ENCODE results near the gene ITPR2. TPM values are rescaled to one million over a fixed set of nuclear protein-coding genes. Genes with fewer than 3 reads are reported as not detected.

Gene ITPR2
- polyA plus RNA-seq, 2 of the 4 experiments (the other 2 are of a cell fraction), result 3.1 to 8.1 TPM

DNA sequence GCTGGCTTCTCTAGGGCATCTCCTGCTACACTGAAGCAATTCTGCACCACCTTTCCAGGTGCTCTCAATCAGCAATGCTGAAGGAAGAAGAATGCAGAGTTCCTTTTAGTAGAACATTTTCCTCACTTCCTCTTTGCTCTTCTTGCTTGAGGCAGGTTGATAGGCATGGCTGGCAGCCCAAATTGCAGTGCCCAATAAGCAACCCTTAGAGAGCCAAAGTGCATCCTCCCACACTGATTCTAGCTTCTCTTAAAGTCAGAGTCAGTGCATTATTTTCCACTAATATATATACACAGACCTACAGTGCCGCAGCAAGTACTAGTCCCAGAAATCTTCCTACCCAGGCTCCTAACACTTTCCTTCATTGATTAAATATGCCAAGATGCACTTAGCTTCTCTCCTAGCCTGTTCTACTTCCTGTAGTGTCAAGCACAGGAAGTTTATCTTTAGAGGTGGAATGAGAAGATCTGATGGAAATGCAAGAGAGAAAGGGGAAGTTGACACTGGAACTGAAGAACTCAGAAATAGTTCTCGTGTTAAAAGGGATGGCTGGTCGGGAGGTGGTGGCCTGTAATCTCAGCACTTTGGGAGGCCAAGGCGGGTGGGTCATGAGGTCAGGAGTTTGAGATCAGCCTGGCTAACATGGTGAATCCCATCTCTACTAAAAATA is 504.9 kb downstream of the ITPR2 start:
- Histone ChIP-seq H3K9me3 (no peaks in the 10 kb centered on the region), H3K4me1 (no peaks in the 10 kb centered on the region), H3K4me3 (no peak overlapping the region), H3K27ac (no peak overlapping the region), H3K4me2 (no peak overlapping the region)
- ATAC-seq (no peak), FAIRE-seq (no peak), DNase-seq (ENCODE audit: low read depth in 1 of 2, low spot score in 1 of 2) (no peak)
- CTCF ChIA-PET, result interaction anchor here (1.5 kb wide), 1 partner anchor 206 kb away, joined by 3 read pairs; no protein-coding TSS in a partner anchor
- no peak for TF ChIP-seq ATOH8 (CRISPR knock-in tag; IDR thresholded peaks at IDR 0.05; ENCODE audit: low read depth)
- no peak for TF ChIP-seq GATA3 (IDR thresholded peaks at IDR 0.05; ENCODE audit: borderline replicate concordance)
- TF ChIP-seq EHF (CRISPR knock-in tag; IDR thresholded peaks at IDR 0.05), result no peak
- TF ChIP-seq JUN (IDR thresholded peaks at IDR 0.05), result no peak
- TF ChIP-seq HEYL (CRISPR knock-in tag; IDR thresholded peaks at IDR 0.05), result no peak
- no peak for TF ChIP-seq HOXB5 (CRISPR knock-in tag; IDR thresholded peaks at IDR 0.05)
- WGBS (ENCODE audit: missing lambda C conversion rate), result 73% methylated on average over 4 of the region's 4 CpGs
- POLR2A ChIA-PET, result no interaction called here

DNA sequence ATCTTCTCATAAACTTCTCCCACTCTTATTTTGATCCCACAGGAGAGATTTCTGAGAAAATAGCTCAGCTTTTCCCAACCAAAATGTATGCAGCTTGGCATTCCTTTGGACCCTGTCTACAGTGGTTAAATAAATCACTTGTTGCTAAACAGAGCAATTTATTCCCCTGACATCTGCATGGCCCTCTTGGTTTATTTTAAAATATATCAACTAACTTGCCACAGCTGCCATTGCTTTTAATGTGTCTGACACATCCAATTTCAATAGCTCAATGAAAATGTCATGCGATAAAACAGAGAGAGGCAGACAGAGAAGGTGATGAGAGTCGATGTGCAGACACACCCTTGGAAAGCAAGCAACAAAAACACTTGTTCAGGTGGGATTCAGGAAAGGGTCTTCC is 509.3 kb downstream of the ITPR2 start:
- CTCF ChIA-PET, result interaction anchor here (1.1 kb wide), 1 partner anchor 23 kb away, joined by 3 read pairs; no protein-coding TSS in a partner anchor
- no peak for FAIRE-seq

More for the DNA sequence above, 509.3 kb downstream of the ITPR2 start:
- Histone ChIP-seq H3K4me1 (peaks cover 3% of the 10 kb centered on the region; the same call in 1 of the 3 replicates), H3K4me2 (no peak overlapping the region), H3K27ac (no peak overlapping the region), H3K4me3 (no peak overlapping the region), H3K9me3 (peaks cover 6% of the 10 kb centered on the region; the same call in 2 of the 3 replicates)
- DNase-seq (ENCODE audit: low read depth in 1 of 2, low spot score in 1 of 2), result no peak
- TF ChIP-seq, protein P1, sequence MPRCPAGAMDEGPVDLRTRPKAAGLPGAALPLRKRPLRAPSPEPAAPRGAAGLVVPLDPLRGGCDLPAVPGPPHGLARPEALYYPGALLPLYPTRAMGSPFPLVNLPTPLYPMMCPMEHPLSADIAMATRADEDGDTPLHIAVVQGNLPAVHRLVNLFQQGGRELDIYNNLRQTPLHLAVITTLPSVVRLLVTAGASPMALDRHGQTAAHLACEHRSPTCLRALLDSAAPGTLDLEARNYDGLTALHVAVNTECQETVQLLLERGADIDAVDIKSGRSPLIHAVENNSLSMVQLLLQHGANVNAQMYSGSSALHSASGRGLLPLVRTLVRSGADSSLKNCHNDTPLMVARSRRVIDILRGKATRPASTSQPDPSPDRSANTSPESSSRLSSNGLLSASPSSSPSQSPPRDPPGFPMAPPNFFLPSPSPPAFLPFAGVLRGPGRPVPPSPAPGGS (IDR thresholded peaks at IDR 0.05), result no peak
- no peak for TF ChIP-seq PHF8 (IDR thresholded peaks at IDR 0.05; ENCODE audit: borderline replicate concordance, low read depth)
- no peak for TF ChIP-seq ZSCAN20 (CRISPR knock-in tag; IDR thresholded peaks at IDR 0.05)
- no peak for TF ChIP-seq MYC (IDR thresholded peaks at IDR 0.05; ENCODE audit: borderline replicate concordance, low read length)
- no peak for TF ChIP-seq HES2 (IDR thresholded peaks at IDR 0.05)
- no peak for TF ChIP-seq KDM5A (IDR thresholded peaks at IDR 0.05)
- TF ChIP-seq NPAS2 (CRISPR knock-in tag; IDR thresholded peaks at IDR 0.05; ENCODE audit: borderline replicate concordance), result no peak
- no peak for TF ChIP-seq FOXS1 (CRISPR knock-in tag; IDR thresholded peaks at IDR 0.05)
- no peak for TF ChIP-seq CTCF (IDR thresholded peaks at IDR 0.05)
- TF ChIP-seq EHF (CRISPR knock-in tag; IDR thresholded peaks at IDR 0.05), result no peak
- no peak for TF ChIP-seq ATOH8 (CRISPR knock-in tag; IDR thresholded peaks at IDR 0.05; ENCODE audit: low read depth)
- TF ChIP-seq RNF2 (IDR thresholded peaks at IDR 0.05; ENCODE audit: borderline replicate concordance, low read depth), result no peak
- no peak for TF ChIP-seq SREBF2 (IDR thresholded peaks at IDR 0.05)
- TF ChIP-seq ZC3H11A (IDR thresholded peaks at IDR 0.05), result no peak
- TF ChIP-seq SMC3 (IDR thresholded peaks at IDR 0.05), result no peak
- no peak for TF ChIP-seq CHD2 (IDR thresholded peaks at IDR 0.05; ENCODE audit: low read length, partially characterized antibody)
- ATAC-seq, result no peak
- POLR2A ChIA-PET, result no interaction called here
- WGBS (ENCODE audit: missing lambda C conversion rate), result 62% methylated on average over 2 of the region's 2 CpGs

Data from A549 (cell line).